ENCODE data around the gene ATP8B3.
"Not testable (repeated sequence)": the region's sequence is repeated elsewhere in the genome, so short reads cannot be mapped to it uniquely, and the experiment has no call there.

Gene ATP8B3

DNA sequence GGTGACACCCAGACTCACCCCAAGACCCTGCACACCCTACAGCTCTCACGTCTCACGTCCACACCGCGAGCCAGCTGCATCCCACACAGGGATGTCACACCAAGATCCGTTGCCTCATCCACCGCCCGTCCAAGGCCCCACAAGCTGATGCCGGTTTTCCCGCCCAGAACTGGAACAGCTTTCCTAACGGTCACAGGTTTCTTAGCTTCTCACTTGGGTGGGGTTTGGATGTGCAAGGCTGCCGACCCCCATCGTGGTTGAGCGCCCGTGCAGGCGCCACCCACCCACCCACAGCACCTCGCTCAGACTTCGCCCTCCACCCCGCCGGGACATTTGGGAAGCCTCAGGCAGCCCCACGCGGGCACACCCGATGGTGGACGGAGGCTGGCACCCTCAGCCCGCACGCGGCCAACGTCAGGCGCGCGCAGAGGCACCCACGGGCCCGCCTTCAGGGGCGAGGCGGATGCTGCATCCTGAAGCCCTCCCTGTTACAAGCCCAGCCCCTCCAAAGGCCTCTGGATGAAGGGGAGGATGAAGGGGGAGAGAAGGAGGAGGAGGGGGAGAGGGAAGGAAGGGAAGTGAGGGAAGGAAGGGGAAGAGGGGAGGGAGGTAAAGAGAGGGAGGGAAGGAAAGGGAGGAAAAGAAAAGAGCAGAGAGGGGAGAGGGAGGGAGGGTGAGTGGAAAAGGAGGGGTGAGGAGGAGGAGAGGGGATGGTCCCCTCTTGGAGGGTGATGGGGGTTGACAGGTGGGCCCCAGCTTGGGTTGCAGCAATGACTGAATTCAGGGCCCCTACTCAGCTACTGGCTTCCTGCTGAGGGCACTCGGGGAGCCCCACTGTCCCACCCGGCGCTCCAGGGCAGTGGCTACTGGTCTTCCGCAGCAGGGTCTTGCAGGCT, 45.9 kb downstream of the ATP8B3 start:
- no peak for DNase-seq

- no peak for DNase-seq
Measured at GRCh38 chr19:1765232-1765903, 46.7 kb downstream of the ATP8B3 start.

DNA sequence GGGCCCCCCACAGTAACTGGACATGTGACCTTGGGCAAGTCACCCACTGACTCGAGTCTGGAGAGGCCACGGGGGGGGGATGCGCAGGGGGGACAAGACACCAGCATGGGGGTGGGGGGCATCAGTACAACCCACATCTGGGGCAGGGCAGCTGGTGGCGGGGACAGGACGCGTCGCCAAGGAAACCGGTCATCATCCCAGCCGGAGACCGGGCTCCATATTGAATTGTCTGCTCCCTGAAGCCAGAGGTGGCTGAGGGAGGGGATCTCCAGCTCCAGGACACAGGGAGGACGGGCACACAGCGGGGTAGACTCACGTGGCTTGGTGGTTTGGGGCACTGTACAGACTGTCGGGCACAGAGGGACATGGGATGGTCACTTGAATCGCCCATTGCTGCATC, 47.3 kb downstream of the ATP8B3 start:
- no peak for DNase-seq

DNA sequence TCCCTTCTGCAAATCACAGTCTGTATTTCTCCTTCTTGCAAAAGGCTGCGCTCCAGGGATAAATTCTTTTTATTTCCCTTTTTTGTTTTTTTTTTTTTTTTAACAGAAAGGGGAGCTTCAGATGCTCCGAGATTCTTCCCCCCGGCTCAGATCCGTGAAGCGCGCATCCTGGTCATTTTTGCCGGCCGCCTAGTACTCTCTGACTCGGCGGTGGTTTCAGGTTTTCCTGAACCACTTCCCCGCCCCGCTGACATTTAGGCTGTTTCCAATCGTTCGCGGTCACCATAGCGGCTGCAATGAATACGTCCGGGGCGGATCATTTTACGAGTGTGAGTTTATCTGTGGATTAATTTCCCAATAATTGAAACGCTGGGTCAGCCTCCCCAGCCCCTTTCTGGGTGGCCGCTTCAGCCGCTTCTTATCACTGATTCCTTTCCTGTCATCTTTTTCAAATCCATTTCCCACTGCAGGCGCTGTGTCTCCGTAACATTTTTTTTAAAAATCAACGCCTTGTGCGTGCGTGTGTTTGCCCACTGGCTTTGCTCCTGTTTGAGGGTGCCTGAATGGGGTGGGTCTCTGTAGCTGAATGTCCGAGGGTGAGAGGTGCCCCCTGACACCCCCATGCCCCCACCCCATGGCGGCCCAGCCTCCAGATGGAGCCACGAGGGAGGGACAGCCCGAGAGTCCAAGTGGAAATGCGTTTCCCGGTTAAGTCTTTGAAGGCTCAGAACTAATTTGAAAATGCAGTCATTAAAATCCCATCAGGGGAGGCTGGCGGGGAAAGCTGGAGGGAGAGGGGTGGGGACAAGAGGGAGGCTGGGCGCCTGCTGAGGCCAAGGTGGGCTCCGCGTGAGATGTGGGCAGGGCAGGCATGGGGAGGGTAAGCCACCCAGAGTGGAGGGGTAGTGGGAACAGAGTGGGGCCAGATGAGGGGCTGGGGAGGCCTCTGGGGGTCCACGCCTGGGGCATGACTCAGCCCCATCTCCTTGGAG, 48.1 kb downstream of the ATP8B3 start:
- DNase-seq: no peak

DNA sequence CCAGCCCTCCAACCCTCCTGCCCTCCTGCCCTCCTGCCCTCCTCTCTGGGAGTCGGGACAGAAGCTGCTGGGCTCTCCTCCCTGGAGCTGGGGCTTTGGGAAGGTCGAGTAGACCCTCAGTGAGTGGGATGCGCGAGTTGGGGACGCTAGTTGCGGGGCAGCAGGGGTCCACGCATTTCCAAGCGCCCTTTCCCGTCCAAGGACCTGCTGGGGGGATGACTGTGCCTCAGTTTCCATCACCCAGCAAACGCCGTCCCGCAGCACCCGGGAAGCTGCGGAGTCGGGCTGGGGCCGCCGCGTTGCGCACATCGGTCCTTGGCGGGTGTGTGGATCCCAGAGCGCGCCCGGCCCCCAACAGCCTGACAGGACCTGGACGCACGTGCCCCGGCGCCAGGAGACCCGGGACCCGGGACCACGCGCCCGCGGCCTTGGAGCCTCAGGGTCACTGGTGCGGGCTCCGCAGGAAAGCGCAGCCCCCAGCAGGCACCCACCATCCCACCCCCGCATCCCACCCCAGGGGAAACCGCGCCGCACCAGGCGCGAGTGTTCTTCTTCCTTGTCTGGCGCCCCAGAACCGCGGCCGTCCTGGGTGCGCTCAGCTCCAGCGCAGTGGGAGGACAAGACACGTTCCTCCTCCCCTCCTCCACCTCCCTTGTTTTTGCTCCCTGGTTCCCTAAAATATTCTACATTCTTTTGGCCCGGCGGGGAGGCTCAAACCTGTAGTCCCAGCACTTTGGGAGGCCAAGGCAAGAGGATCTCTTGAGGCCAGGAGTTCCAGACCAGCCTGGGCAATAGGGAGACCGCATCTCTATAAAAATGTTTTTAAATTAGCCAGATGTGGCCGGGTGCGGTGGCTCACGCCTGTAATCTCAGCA, 49.6 kb downstream of the ATP8B3 start:
- no peak for DNase-seq

GRCh38 chr19:1761528-1762242, 50.4 kb downstream of the ATP8B3 start:
- DNase-seq: no peak

- not testable (repeated sequence) for DNase-seq
Measured at GRCh38 chr19:1760786-1761527, 51.1 kb downstream of the ATP8B3 start.

- no peak for DNase-seq
Measured at GRCh38 chr19:1760020-1760419, 52.1 kb downstream of the ATP8B3 start.

DNA sequence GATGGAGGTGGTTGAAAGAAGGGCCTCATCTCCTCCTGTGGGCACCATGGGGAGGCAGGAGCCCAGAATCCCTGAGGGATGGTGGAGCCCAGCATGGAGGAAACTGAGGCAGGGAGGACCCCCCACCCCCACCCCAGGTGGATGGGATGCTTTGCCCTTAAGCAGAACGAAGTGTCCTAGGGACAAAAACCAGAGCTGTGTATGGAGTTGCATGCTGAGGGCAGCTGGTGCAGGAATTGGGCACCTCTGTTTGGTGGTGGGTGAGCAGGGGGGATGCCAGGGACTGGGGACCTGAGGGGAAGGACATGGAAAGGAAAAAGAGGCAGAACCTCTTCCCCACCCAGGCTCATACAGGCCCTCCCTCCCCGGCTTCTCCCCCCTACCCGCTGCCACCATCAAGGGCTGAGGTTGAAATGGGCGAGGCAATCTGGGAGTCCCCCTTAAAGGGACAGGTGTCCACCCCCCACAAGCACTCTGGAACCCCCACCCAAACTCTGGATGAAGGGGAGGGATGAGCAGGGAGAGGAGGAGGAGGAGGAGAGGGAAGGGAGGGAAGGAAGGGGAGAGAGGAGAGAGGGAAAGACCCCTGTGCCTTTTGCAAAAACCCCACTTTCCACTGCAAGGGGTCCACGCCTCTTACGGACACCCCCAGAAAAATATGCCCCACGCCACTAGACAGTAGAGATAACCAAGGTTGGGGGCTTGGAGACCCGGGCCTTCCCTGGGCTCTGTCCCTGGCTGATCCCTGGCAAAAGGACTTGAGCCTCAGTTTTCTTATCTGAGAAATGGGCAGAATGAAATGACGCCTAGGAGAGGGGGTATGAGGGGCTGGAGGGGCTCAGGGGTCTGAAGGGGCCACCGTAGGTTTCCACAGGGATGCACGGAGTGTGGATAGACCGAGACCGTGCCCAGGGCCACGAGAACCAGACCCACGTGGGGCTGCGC, 52.8 kb downstream of the ATP8B3 start:
- no peak for DNase-seq

- DNase-seq: no peak
Measured at GRCh38 chr19:1758231-1758577, 53.9 kb downstream of the ATP8B3 start.

DNA sequence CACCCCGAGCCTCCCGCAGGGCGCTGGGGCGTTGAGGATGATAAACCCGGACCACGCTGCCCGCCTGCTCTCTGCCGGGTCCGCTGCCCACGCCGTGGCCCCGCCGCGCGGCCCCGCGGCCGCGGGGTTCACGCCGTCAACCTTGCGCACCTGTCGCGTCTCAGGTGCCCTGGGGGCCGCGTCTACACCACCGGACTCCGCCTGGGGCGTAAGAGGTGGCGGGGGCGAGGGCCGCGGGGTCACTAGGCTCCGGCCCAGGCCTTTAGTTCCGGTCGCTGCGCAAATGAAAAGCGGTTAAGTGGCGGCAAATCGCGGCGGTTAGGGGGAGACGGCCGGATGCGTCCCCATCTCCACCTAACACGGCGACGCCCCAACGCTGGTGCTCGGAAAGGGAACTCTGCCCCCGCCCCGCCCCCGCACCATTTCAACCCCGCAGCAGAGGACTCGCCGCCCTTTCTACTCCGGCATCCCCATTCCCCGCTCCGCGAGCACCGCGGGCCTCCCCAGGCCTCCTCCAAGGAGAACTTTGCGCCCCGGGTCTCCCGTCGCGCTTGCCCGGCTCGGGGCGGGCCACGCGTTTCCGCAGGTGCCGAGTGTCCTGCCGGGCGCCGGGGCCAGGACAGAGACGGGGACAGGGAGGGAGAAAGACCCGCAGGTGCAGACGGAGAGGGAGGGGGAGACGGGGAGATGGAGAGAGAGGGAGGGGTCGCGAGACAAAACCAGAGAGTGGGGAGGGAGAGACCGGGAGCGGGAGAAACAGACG, 54.4 kb downstream of the ATP8B3 start:
- DNase-seq: no peak

- DNase-seq: no peak
Measured at GRCh38 chr19:1756705-1757465, 55.2 kb downstream of the ATP8B3 start.

DNA sequence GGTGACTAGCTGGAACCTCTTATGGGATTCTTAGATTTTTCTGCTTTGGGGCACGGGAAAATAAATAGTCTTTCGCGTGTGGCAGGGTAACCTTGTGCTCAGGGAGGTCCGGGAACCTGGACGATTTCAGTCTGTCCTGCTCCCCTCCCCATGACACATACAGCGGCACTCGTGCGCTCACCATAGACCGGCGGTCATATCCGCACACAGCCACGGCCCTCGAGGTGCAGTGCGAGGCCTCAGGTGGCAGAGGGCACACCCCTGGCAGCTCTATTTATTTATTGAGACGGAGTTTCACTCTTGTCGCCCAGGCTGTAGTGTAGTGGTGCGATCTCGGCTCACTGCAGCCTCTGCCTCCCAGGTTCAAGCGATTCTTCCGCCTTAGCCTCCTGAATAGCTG, 55.8 kb downstream of the ATP8B3 start:
- DNase-seq: no peak

GRCh38 chr19:1755467-1756171, 56.5 kb downstream of the ATP8B3 start:
- DNase-seq: no peak

DNA sequence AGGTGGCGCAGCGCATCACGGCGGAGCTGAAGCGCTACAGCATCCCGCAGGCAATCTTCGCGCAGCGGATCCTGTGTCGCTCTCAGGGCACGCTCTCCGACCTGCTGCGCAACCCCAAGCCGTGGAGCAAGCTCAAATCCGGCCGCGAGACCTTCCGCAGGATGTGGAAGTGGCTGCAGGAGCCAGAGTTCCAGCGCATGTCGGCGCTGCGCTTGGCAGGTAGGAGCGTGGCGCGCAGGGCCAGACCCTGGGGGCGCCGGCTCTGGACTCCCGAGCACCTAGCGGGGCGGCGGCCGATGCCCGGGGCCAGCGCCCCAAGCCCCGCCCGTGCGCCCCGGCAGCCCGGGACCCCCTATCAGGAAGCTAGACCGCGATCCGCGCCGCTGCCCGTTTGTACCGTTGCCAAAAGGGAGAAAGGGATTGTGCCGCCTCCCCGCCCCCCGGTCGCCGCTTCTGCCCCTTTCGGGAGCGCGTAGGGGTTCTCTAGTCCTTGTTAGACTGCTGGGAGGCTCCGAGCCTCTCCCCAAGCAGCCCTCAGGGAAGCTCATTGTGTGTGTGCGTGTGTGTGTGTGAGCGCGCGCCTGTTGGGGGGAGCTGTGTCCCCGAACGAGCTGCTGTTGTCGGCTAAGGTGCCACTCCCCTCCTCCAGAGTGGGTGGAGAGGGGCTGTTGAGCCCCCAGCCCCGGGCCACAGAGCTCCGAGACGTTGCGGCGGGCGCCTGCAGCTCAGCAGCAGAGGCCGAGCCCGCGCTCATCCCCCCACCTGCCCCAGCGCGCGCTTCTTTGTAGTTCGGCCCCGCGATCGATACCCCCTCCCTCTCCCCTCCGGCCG, 57.2 kb downstream of the ATP8B3 start:
- no peak for DNase-seq

- no peak for DNase-seq
Measured at GRCh38 chr19:1754018-1754635, 57.9 kb downstream of the ATP8B3 start.
